Measurements from ENCODE around the gene TMEM63C.
"Not testable (repeated sequence)": the region's sequence is repeated elsewhere in the genome, so short reads cannot be mapped to it uniquely, and the experiment has no call there.

Gene TMEM63C

GRCh38 chr14:77259025-77259715 lies 77.6 kb downstream of the TMEM63C start:
- no peak for FAIRE-seq

GRCh38 chr14:77260199-77260598 lies 78.6 kb downstream of the TMEM63C start:
- no peak for FAIRE-seq

- no peak for FAIRE-seq
Observed at GRCh38 chr14:77260631-77261030, 79.0 kb downstream of the TMEM63C start.

DNA sequence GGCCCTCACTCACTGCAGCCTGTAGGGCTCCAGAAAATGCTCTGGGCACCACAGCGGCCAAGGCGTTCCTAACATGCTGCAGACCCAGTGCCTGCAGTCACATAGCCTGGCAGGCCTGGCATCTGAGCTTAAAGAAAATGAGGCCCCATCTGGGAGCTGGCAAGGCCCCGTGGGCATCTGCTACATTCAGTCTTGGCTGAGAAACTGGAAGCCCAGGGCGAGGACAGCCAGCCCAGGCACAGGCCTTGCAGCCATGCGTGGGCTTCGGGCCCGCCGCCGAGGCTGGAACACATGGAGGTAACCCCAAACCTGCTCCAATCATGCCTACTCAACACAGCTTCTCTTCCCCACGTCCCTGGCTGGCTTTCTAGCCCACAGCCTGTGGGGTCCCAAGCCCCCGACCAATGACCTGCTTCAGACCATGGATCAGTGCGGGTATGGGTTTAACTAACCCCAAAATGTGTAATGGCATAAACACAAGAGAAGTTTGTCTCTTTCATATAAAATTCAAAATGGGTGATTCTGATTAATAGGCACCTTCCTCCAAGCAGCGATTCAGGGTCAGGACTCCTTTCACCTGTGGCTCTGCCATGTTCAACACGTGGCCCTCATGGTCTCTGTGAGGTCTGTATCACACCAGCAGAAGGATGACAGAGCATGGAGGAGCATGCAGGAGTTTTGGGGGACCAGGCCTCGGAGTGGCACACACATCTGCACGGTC lies 83.0 kb downstream of the TMEM63C start:
- FAIRE-seq = no peak

DNA sequence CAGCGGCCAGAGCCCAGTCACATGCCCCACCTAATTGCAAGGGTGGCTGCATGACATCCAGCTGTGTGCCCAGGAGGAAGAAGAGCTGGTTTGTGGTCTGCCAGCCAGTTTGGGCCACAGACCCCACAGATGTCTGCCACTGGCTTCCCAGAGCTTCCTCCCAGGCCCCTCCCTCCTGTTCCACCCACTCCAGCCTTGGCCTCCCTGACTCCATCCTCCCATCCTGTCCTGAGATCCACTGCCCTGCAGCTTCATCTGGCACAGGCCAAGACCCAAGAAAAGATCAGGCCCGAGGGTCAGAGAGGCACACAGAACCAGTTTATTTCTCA lies 83.6 kb downstream of the TMEM63C start:
- FAIRE-seq = no peak

- no peak for FAIRE-seq
Observed at GRCh38 chr14:77265561-77266335, 84.2 kb downstream of the TMEM63C start.

DNA sequence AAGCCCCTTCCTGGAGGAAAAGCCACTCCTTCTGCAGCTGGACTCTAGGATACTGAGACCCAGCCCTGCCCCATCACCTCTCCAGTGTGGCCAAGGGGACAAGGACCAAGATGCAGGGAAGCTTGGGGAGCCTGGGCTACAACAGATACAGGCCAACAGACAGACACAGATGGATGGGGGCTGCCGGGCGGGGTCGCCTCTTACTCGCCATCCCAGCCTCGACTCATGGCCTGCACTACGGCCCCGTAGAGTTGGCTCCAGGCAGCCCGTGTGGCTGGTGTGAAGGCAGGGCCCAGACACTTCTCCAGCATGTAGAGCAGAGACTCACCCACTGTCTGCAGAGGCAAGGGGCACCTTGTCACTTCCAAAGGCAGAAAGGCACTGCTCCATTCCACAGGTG lies 84.7 kb downstream of the TMEM63C start:
- no peak for FAIRE-seq

DNA sequence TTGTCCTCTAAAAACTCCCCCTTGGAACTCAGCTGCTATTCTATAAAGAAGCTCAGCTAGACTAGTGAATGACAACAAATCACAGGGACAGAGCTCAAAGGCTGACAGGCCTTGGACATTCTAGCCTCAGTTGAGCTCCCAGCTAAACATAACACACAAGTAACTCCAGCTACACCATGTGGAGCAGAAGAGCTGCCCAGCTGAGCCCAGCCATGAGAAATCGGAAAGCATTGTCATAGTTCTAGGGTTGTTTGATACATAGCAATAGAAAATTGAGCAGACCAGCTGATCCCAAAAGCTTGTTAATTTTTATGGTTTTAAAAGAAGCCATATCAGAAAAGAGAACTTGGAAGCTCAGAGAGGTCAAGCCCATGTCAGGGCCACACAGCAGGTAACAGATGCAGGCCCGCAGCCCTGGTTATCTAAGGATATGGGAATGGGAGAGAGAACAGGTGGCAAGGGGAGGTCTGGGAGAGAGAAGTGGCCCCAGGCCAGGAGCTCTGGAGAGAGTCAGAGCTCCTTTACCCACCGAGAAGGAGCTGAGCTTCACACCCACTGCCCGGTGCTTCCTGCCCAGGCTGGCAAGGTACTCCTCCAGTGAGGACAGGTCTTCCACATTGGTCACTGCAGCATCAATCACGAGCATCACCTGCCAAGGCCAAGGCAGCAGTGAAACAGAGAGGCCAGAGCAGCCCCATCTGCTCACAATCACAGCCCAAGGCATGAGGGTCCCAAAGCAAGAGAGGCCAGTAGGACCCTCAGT lies 86.5 kb downstream of the TMEM63C start:
- FAIRE-seq = no peak

- no peak for FAIRE-seq
Observed at GRCh38 chr14:77268989-77269600, 87.5 kb downstream of the TMEM63C start.

DNA sequence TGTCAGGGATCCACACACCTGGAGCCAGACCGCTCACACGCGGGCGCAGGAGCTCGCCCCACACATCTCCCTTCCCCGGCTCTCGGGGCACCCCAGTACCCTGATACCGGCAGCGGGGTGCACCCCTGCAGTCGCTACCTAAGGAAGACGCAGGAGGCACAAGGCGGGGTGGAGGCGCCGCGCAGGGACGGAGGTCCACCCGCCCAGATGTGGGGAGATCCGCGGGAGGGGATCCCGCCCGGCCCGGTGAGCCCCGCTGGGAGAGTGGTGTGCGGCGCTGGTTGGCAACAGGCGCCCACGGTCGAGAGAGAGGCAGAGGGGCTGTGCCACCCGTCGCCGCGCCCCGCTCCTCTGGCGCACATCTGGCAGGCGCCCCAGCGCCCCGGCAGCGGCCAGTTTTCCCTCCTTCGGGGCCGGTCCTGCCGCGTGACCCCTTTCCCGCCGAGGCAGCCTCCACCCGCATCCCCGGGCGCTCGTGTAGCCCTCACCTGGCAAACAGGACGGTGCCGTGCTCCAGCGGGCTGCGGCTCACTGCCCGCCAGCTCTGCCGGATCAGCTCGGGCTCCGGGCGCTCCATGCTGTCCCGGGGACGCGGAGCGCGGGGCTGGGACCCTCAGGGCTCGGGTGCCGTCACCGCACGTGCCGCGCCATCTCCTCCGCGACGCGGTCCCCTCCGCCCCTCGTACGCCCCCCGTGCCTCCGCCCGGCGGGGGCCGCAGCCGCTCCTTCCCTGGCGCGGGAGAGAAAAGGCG lies 88.9 kb downstream of the TMEM63C start:
- FAIRE-seq = no peak

GRCh38 chr14:77271113-77271710 lies 89.6 kb downstream of the TMEM63C start, which contains the start of gene NGB:
Gene NGB, minus strand, starts transcription at chr14:77271206. Its CDS starts 269 bp downstream, at chr14:77270937.
- FAIRE-seq = no peak

GRCh38 chr14:77272261-77272660 lies 90.7 kb downstream of the TMEM63C start:
- no peak for FAIRE-seq

DNA sequence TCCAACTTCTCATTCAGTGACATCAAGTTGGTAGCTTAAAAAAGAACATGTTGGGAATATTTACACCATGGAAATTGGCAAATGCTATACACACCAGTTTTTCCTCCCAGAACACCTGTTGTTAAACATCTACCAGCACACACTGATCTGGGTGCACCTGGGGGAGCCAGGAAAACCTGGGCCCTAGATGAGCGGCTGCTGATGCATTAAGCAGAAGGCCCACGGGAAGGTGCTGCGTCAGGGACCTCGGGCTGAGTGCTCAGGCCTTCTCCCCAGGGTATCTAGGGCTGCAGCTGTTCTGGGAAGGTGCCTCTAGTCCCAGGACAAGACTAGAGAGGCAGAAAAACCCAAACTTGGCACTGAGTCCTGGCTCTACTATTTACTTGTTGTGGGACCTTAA lies 92.2 kb downstream of the TMEM63C start:
- no peak for FAIRE-seq

GRCh38 chr14:77275041-77275580 lies 93.5 kb downstream of the TMEM63C start:
- no peak for FAIRE-seq

DNA sequence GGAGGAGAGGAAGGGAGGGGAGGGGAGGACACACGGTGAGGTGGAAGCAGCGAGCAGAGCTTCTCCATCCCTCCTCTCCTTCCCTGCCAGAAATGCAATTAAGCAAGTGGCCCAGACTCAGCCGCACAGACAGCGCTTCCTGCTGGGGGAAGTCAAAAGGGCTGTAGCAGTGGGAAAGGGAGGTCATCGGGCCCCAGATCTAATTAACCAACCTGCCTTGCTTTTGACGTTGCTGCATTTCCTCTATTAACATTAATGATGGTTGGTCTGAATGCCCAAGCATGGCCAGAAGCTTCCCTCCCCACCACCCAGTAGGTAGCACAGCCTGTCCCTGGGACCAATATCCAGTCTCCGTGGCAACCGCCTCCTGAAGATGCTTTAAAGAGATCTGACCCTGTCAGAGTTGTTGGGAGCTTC lies 94.0 kb downstream of the TMEM63C start:
- FAIRE-seq = no peak

DNA sequence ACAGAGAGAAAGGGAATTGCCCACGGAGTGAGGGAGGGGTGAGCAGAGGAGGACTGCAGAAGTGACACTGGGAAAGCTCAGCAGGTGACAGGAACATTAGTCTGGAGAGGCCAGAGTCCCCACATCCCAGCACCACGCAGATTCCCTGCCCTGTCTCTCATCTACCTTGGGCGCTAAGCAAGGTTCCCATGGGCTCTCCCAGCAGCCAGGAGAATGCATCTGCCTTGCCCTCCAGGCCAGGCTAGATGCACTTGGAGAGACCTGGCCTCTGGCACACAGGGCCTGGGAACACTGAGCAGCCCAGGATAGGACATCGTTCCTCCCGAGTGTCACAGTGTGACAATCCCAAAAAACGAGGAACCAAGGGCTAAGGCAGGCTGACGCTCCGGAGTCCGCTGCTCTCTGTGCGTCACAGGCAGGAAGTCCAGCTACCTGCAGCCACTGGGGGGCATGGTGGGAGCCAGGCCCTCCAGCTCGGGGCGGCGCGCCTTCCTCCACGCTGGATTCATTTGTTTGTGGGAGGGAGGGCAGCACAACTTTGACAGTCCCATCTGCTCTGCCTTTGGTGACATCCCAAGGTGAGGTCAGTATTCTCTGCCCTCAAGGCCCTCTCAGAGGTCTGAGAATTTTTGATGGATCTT lies 94.8 kb downstream of the TMEM63C start:
- no peak for FAIRE-seq

DNA sequence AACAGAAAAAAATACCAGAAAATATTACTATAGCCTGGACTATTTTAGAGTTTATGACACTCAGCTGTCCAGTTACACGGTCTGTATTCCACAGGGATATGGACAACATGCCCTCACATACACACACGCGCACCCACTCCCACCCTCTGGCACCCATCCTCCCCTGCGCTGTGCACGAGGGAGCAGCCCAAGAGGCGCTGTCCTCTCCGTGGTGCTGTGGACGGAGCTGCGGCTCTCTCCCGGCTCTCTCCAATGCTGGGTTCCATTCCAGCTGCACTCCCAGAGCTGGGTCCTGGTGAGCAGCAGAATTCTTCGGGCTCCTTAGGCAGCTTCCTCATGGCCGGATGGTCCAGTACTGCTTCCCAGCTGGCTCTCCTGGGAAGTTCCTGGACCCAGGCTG lies 95.4 kb downstream of the TMEM63C start:
- FAIRE-seq = no peak

DNA sequence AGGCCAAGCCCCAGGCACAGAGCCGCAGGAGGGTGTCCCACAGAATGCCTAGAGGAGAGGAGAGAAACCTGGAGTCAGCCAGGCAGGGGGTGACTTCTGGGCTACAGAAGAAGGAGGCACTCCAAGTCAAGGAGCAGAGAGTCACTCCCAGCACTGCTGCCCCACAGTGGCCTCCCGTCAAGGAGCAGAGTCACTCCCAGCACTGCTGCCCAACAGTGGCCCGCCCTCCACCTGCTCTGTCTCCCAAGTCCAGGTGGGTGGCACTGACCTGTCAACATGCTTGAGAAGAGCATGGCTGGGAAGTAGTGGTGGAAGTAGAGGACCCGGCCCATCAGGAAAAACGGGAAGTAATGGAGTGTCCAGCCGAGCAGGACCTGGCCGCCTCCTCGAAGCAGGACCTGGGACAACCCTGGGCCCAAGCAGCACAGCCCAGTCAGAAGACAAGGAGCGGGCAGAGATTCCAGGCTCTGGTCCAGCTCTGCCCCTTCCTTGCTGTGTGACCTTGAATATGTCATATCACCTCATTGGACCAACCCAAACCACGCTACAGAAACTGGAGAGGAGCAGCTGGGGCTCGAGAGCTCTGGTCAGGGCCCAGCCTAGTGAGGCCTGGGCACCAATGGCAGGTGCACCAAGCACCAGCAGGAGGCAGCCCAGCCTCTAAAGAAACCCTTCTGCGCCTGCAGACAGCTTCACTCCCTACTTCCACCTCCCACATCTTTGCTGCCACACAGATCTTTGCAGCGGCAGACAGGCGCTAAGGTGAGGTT lies 97.0 kb downstream of the TMEM63C start:
- FAIRE-seq = no peak

GRCh38 chr14:77279719-77280118 lies 98.1 kb downstream of the TMEM63C start:
- no peak for FAIRE-seq

GRCh38 chr14:77280921-77281320 lies 99.3 kb downstream of the TMEM63C start:
- not testable (repeated sequence) for FAIRE-seq

Measured in G401.6 (cell line).